GM23338 (cell line): ENCODE results near the gene GPR142. TPM values are rescaled to one million over a fixed set of nuclear protein-coding genes. Genes with fewer than 3 reads are reported as not detected.

Experiments used
- ATAC-seq: fragments of 200-7000 bp; cut with Tn5 transposase; 3 replicates; pipeline ENCODE4 v1.9.1; 2020
- DNase-seq: peaks from one replicate; pipeline ENCODE4 v3.0.0-alpha.2; 2015; ENCODE audit warnings: low spot score
- H2AFZ ChIP-seq: fragments of 200-600 bp; sonication (generic); 2 replicates; pipeline ENCODE4 v1.8.0; 2016; ENCODE audit warnings: antibody characterized with exemption, mild to moderate bottlenecking, moderate library complexity
- H3F3A ChIP-seq: fragments of 200-600 bp; sonication (generic); replicated peaks from 2 replicates; pipeline ENCODE4 v1.8.0; 2017; ENCODE audit warnings: antibody characterized with exemption, mixed run types, low read depth
- H3K27ac ChIP-seq: fragments of 200-600 bp; sonication (generic); 2 replicates; pipeline ENCODE4 v1.6.1; 2016; ENCODE audit warnings: low read depth
- H3K27me3 ChIP-seq: fragments of 200-600 bp; sonication (generic); 2 replicates; pipeline ENCODE4 v1.8.0; 2016; ENCODE audit warnings: mild to moderate bottlenecking, mixed run types, moderate library complexity; ENCODE audit not compliant: insufficient read depth
- H3K36me3 ChIP-seq: fragments of 200-600 bp; sonication (generic); 2 replicates; pipeline ENCODE4 v1.8.0; 2016; ENCODE audit warnings: mild to moderate bottlenecking; ENCODE audit not compliant: insufficient read depth
- H3K4me1 ChIP-seq: fragments of 200-600 bp; sonication (generic); 2 replicates; pipeline ENCODE4 v1.8.0; 2016; ENCODE audit warnings: mild to moderate bottlenecking, moderate library complexity; ENCODE audit not compliant: insufficient read depth
- H3K4me2 ChIP-seq: fragments of 200-600 bp; sonication (generic); 2 replicates; pipeline ENCODE4 v1.7.1; 2017; ENCODE audit warnings: mixed run types
- H3K4me3 ChIP-seq: fragments of 200-600 bp; sonication (generic); 2 replicates; pipeline ENCODE4 v1.6.1; 2016; ENCODE audit warnings: mixed run types
- H3K79me2 ChIP-seq: fragments of 200-600 bp; sonication (generic); replicated peaks from 2 replicates; pipeline ENCODE4 v1.8.0; 2017; ENCODE audit warnings: mild to moderate bottlenecking; ENCODE audit not compliant: insufficient read depth
- H3K9me2 ChIP-seq: fragments of 200-600 bp; sonication (generic); 2 replicates; pipeline ENCODE4 v1.8.0; 2017; ENCODE audit not compliant: insufficient read depth
- H4K20me1 ChIP-seq: fragments of 200-600 bp; sonication (generic); replicated peaks from 2 replicates; pipeline ENCODE4 v1.8.0; 2017; ENCODE audit warnings: mild to moderate bottlenecking; ENCODE audit not compliant: insufficient read depth
- H3K27ac Mint-ChIP-seq: 2 replicates; pipeline ENCODE4 v1.8.0; 2020; ENCODE audit warnings: inconsistent platforms, mild to moderate bottlenecking, moderate library complexity, mixed read lengths
- H3K27me3 Mint-ChIP-seq: 3 replicates; pipeline ENCODE4 v1.8.0; 2022; ENCODE audit warnings: low read depth, mild to moderate bottlenecking, moderate library complexity, mixed read lengths, inconsistent platforms; ENCODE audit not compliant: insufficient read depth, poor library complexity
- H3K36me3 Mint-ChIP-seq: 3 replicates; pipeline ENCODE4 v1.8.0; 2021; ENCODE audit warnings: low read depth, mild to moderate bottlenecking, inconsistent platforms, moderate library complexity, mixed read lengths
- H3K4me1 Mint-ChIP-seq: 3 replicates; pipeline ENCODE4 v1.8.0; 2020; ENCODE audit warnings: mild to moderate bottlenecking, inconsistent platforms, mixed read lengths
- H3K4me3 Mint-ChIP-seq: 3 replicates; pipeline ENCODE4 v1.8.0; 2021; ENCODE audit warnings: moderate library complexity, mild to moderate bottlenecking, inconsistent platforms, mixed read lengths
- H3K9me3 Mint-ChIP-seq: 3 replicates; pipeline ENCODE4 v1.8.0; 2020; ENCODE audit warnings: moderate library complexity, mild to moderate bottlenecking, inconsistent platforms, mixed read lengths
- CREB1 ChIP-seq: fragments of 250-450 bp; sonication (Bioruptor Pico); IDR thresholded peaks from 2 replicates; pipeline ENCODE4 v1.5.0; 2020; ENCODE audit warnings: low read depth, mild to moderate bottlenecking, moderate library complexity
- CTCF ChIP-seq, 2 experiments: fragments of 200-600 bp in 1 of 2; sonication (generic) in 1 of 2; conservative IDR thresholded peaks; 2 replicates each; pipeline versions ENCODE4 v1.5.1 to v1.6.1; 2016 to 2017; ENCODE audit warnings: antibody characterized with exemption in 2 of 2, low read depth in 2 of 2, mild to moderate bottlenecking in 2 of 2, moderate library complexity in 1 of 2
- ETS1 ChIP-seq: IDR thresholded peaks from 2 replicates; pipeline ENCODE4 v1.6.1; 2016; ENCODE audit warnings: antibody characterized with exemption
- EZH2 ChIP-seq: fragments of 200-600 bp; sonication (generic); IDR thresholded peaks from one replicate; pipeline ENCODE4 v1.8.0; 2017; ENCODE audit warnings: antibody characterized with exemption, mild to moderate bottlenecking, low read depth; ENCODE audit not compliant: unreplicated experiment
- EZH2phosphoT487 ChIP-seq: fragments of 200-600 bp; sonication (generic); IDR thresholded peaks from one replicate; pipeline ENCODE4 v1.8.1; 2018; ENCODE audit warnings: antibody characterized with exemption; ENCODE audit not compliant: unreplicated experiment
- JUNB ChIP-seq: IDR thresholded peaks from one replicate; pipeline ENCODE4 v1.6.1; 2016; ENCODE audit warnings: antibody characterized with exemption; ENCODE audit not compliant: unreplicated experiment
- POLR2AphosphoS5 ChIP-seq: IDR thresholded peaks from 2 replicates; pipeline ENCODE4 v1.6.1; 2016; ENCODE audit warnings: antibody characterized with exemption, low read depth
- REST ChIP-seq: IDR thresholded peaks from one replicate; pipeline ENCODE4 v1.6.1; 2018; ENCODE audit warnings: antibody characterized with exemption; ENCODE audit not compliant: unreplicated experiment
- ZNF114 ChIP-seq: fragments of 250-450 bp; sonication (Bioruptor Pico); IDR thresholded peaks from 2 replicates; pipeline ENCODE4 v1.5.0; 2020; ENCODE audit warnings: mild to moderate bottlenecking, moderate library complexity
- ZNF331 ChIP-seq: fragments of 250-450 bp; sonication (Bioruptor Pico); IDR thresholded peaks from 2 replicates; pipeline ENCODE4 v1.5.0; 2020; ENCODE audit warnings: low read depth, mild to moderate bottlenecking, moderate library complexity
- polyA plus RNA-seq: library from polyadenylated mRNA; unstranded; fragments of >200 nt; fragmentation: Nextera tagmentation; extraction: Ambion mirVana; gene quantifications from 2 replicates; pipeline ENCODE4 v1.2.1, GENCODE V29; 2016
- total RNA-seq: library from RNA; depleted of rRNA; stranded (reverse); fragments of >200 nt; shearing (Covaris generic); gene quantifications from 2 replicates; pipeline ENCODE4 v1.2.3, GENCODE V29; 2014

GPR142 gene
- total and polyA plus RNA-seq, 2 experiments from 2014 or later: not detected

- TF ChIP-seq EZH2 (no peak), CREB1 (CRISPR knock-in tag) (no peak), JUNB (no peak), ZNF331 (CRISPR knock-in tag) (no peak), REST (no peak), ETS1 (no peak), ZNF114 (CRISPR knock-in tag) (no peak), POLR2AphosphoS5 (no peak)
Observed at GRCh38 chr17:74410001-74410443, 42.7 kb downstream of the GPR142 start (continued).

- H3K4me1 Mint-ChIP-seq: peaks cover 6% of the 10 kb centered on the region; the same call in 1 of the 3 replicates
- TF ChIP-seq EZH2phosphoT487: no peak
- no peak for TF ChIP-seq POLR2AphosphoS5
- no peak for TF ChIP-seq CREB1 (CRISPR knock-in tag)
- no peaks in the 10 kb centered on the region for H3K4me1 ChIP-seq
Observed at GRCh38 chr17:74412581-74412980, 45.3 kb downstream of the GPR142 start.

GRCh38 chr17:74413491-74413890, 46.2 kb downstream of the GPR142 start:
- H2AFZ ChIP-seq: no peak overlapping the region
- Mint-ChIP-seq H3K27me3 (peaks cover 6% of the 10 kb centered on the region), H3K27ac (no peak overlapping the region), H3K36me3 (no peaks in the 10 kb centered on the region), H3K4me1 (peaks cover 7% of the 10 kb centered on the region; the same call in 1 of the 3 replicates), H3K9me3 (peaks cover 4% of the 10 kb centered on the region; the same call in 1 of the 3 replicates), H3K4me3 (no peak overlapping the region)
- no peak for DNase-seq
- H4K20me1 ChIP-seq: no peaks in the 10 kb centered on the region
- H3K4me1 ChIP-seq: no peaks in the 10 kb centered on the region
- no peaks in the 10 kb centered on the region for H3K79me2 ChIP-seq
- no peak for ATAC-seq
- no peak overlapping the region for H3K4me3 ChIP-seq
- no peak overlapping the region for H3K27ac ChIP-seq
- no peaks in the 10 kb centered on the region for H3F3A ChIP-seq
- H3K36me3 ChIP-seq: no peaks in the 10 kb centered on the region
- no peaks in the 10 kb centered on the region for H3K27me3 ChIP-seq
- no peaks in the 10 kb centered on the region for H3K9me2 ChIP-seq
- no peak overlapping the region for H3K4me2 ChIP-seq
- TF ChIP-seq CTCF (conservative IDR thresholded peaks at IDR 0.05; ENCODE audit: low read depth in 2 of 2): no peak
- no peak for TF ChIP-seq POLR2AphosphoS5

More at GRCh38 chr17:74412581-74412980, 45.3 kb downstream of the GPR142 start:
- Histone ChIP-seq H3K27ac (no peak overlapping the region), H3K4me3 (no peak overlapping the region), H3K27me3 (no peaks in the 10 kb centered on the region), H3K4me2 (no peak overlapping the region), H3F3A (no peaks in the 10 kb centered on the region), H4K20me1 (no peaks in the 10 kb centered on the region), H3K9me2 (no peaks in the 10 kb centered on the region), H3K79me2 (no peaks in the 10 kb centered on the region), H2AFZ (no peak overlapping the region), H3K36me3 (no peaks in the 10 kb centered on the region)
- Mint-ChIP-seq H3K9me3 (peaks cover 4% of the 10 kb centered on the region; the same call in 1 of the 3 replicates), H3K27ac (no peak overlapping the region), H3K36me3 (no peaks in the 10 kb centered on the region), H3K4me3 (no peak overlapping the region), H3K27me3 (peaks cover 10% of the 10 kb centered on the region)
- no peak for ATAC-seq
- DNase-seq: no peak
